ENCODE results near the gene LAMA5.

Gene LAMA5

DNA sequence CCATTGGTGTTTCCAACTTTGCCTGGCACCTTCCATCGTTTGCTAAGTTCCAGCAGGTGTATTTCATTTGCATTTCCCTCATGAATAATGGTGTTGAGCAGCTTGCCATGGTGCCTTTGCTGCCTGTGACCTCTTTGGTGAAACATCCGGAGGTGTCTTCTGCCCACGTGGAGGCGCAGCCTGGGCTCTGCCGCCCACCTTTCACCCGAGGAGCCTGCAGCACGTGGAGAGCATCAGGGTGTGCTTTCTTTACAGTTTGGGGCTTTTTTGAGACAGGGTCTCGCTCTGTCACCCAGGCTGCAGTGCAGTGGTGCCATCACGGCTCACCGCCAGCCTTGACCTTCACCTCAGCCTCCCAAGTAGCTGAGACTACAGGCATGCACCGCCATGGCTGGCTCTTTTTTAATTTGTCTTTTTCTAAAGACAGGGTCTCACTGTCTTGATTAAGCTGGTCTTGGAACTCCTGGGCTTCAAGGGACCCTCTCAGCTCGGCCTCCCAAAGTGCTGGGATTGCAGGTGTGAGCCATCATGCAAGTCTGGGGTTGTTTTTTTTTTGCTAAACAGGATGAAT, 67.4 kb downstream of the LAMA5 start:
- intact Hi-C loops (cut with DNase I), result loop anchor here (5.0 kb wide), 1 partner anchor 68 kb away; the partner anchor contains the start of gene LAMA5
- DNase-seq, result peak in 1 of 10 donors; percentile 79

- intact Hi-C loops (cut with DNase I), result no loop called here
- no peak for DNase-seq
Measured at GRCh38 chr20:62298577-62299249, 68.4 kb downstream of the LAMA5 start.

DNA sequence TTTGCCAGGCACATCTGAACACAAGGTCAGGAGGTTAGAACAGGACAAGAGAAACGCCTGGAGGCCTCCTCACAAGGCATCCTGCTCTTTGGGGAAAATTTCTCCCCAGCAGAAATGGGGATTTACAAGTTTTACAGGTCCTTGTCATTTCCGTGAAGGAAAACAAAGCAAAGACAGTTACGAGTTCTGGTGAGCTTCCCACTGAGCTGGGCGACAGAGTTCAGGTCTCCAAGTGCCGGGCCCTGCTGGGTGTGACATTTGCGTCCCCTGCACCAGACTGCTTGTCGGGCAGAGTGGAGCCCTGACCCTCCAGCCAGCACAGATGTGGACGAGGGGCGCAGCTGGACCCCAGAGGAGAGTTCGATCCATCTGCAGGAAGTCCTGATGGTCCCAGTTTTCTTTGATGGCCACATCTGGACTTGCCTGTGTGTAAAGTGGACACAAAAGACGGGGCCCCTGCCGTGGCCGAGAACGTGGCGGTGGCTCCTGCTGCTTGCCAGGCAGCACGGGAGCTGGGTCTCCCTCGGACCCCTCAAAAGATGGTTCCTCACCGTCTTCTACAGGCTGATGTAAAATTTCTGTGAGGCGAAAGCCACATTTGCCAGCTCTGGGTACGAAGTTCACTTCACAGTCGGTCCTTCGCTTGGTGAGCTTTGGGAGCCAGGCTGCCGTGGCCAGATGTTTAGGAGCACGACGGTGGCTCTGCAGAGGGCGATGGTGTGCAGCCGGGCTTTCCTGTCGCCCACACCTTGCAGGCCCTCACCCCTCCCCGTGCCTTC, 69.5 kb downstream of the LAMA5 start:
- DNase-seq, result no peak
- intact Hi-C loops (cut with DNase I), result no loop called here

- intact Hi-C loops (cut with DNase I), result no loop called here
- DNase-seq, result no peak
Measured at GRCh38 chr20:62296724-62297448, 70.2 kb downstream of the LAMA5 start.

DNA sequence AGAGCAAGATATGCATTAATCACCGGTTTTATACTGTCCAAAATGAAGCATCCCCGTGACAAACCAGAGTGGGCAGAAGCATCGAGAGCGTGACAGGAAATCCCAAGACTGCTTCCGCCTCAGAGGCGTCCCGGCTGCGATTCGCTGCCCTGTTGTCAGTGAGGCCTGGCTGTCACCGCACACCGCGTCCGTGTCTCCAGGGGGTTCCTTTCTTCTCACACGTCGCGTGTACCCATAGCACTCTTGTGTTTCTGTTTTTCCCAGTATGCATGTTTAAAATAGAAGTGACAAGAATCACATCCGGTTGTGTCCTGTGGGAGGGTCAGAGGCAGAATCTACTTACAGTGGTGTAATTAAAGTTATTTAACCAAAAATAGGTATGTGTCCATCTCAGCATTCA, 72.6 kb downstream of the LAMA5 start:
- intact Hi-C loops (cut with DNase I), result no loop called here

DNA sequence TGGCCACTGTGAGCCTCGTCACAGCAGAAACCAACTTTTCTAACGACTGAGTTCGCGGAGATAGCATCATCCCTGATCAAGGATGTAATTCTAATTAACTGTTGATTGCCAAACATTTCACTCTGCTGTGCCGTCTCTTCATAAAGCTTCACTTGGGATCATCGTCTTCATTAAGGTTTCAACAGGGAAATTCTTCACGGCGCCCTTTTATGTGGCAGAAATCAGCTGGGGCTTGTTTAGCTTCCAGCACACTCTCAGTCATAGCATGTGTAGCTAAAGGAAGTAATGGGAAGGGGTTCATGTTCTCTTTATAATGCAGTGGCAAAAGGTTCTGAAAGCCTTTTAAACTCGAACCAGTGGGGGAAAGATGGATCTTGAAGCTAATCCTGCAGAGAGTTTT, 73.2 kb downstream of the LAMA5 start:
- no peak for DNase-seq
- intact Hi-C loops (cut with DNase I), result no loop called here

More for the DNA sequence above, 72.6 kb downstream of the LAMA5 start:
- peak in 1 of 10 donors; percentile 78 for DNase-seq

DNA sequence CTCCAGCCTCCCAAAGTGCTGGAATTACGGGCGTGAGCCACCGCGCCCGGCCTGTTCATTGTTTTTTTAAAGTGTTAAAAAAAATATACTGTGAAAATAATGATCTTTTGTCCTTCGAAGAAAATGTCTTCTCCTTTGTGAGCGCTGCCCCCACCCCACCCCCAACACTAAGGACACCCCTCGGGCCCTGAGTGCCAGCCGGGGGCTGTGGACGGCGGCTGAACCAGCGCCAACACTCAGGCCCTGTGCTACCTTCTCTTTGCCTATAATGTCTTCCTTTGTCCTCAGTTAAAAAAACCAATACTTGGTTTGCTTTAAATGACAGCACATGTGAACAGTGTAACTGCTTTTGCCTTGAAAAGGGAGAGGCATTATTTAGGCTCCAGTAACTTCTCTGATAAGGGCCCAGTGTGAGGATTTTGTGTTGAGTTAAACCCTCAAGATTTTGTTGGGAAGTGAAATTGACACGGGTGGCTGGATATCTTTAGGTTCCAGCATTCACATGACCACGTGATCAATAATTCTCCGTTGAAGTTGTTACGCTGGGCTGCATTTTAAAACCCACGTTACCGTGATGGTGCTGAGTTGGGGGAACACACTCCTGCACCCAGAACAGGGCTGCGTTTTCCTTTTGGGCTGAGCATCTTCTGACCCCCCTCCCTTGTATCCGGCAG, 73.9 kb downstream of the LAMA5 start:
- intact Hi-C loops (cut with DNase I), result no loop called here
- peak in 1 of 10 donors; percentile 23 for DNase-seq

- intact Hi-C loops (cut with DNase I), result no loop called here
- DNase-seq, result no peak
Measured at GRCh38 chr20:62292108-62292507, 75.0 kb downstream of the LAMA5 start.

- DNase-seq, result no peak
- intact Hi-C loops (cut with DNase I), result no loop called here
Measured at GRCh38 chr20:62291251-62292066, 75.7 kb downstream of the LAMA5 start.

- intact Hi-C loops (cut with DNase I), result no loop called here
- peak in 1 of 10 donors; percentile 33 for DNase-seq
Measured at GRCh38 chr20:62289898-62290297, 77.2 kb downstream of the LAMA5 start.

- intact Hi-C loops (cut with DNase I), result no loop called here
- DNase-seq, result peak in 1 of 10 donors; percentile 61
Measured at GRCh38 chr20:62289131-62289530, 78.0 kb downstream of the LAMA5 start.

GRCh38 chr20:62288535-62289105, 78.5 kb downstream of the LAMA5 start:
- DNase-seq, result peak in 1 of 10 donors; percentile 55
- intact Hi-C loops (cut with DNase I), result no loop called here

- DNase-seq, result peak in 1 of 10 donors; percentile 19
- intact Hi-C loops (cut with DNase I), result no loop called here
Measured at GRCh38 chr20:62287759-62288534, 79.2 kb downstream of the LAMA5 start.

DNA sequence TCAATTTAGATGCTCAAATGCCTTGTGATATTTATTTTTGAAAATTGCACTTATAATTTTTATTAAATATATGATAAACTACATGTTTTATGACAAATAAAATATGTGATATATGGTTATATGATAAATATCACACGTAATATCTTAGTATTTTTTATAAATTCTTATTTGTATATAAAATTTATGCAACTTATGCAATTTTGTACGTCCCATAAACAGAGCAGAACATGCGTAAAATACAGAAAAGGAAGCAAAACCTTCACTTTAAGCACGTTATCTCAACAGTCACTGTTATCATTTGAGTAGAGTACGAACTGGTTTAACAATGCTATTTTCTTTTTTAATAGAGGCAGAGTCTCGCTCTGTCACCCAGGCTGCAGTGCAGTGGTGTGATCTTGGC, 80.0 kb downstream of the LAMA5 start:
- intact Hi-C loops (cut with DNase I), result no loop called here
- DNase-seq, result no peak

GRCh38 chr20:62286493-62287064, 80.5 kb downstream of the LAMA5 start:
- peak in 1 of 10 donors; percentile 81 for DNase-seq
- intact Hi-C loops (cut with DNase I), result no loop called here

DNA sequence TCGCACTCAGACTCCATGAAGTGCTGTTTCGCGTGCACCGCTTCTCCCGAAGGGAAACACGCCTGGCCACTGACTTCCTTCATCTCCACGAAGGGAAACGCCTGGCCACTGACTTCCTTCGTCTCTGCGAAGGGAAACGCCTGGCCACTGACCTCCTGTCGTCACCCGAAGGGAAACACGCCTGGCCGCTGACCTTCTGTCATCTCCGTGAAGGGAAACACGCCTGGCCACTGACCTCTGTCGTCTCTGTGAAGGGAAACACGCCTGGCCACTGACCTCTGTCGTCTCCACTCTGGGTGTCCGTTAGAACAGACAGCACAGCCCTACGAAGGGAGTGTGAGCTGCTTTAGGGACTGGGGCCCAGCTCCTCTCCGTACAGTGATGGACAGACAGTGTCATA, 81.4 kb downstream of the LAMA5 start:
- peak in 1 of 10 donors; percentile 71 for DNase-seq
- intact Hi-C loops (cut with DNase I), result no loop called here

DNA sequence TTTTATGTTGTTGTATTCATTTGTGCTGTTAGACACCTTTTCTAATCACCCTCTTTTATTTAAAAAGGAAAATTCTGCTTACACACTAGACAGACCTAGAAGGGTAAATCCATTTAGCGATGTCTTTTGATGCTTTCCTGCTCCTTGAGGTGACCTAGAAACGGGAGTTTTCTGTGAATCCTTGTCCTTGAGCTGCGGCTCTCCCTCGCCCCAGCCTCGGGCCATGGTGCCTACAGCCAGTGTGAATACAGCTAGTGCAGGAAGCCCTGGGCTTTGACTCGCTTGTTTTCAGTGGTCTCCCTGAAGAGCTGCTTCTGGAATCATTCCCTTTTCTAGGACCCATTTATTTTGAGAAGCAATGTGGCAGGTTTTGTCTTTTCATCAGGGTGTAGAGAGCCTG, 82.0 kb downstream of the LAMA5 start:
- DNase-seq, result peak in 1 of 10 donors; percentile 76
- intact Hi-C loops (cut with DNase I), result no loop called here

DNA sequence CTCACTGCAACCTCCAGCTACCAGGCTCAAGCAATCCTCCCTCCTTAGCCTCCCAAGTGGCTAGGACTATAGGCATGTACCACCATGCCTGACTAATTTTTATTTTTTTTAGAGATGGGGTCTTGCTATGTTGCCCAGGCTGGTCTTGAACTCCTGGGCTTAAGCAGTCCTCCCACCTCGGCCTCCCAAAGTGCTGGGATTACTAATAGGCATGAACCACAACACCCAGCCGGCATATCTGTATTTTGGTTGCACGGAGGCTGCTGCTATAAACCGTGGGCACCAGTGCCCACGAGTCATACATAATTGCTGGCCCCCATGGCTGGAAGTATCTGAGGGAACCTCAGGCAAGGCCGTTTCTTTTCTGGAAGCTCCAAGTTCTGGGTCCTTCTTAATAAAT, 82.7 kb downstream of the LAMA5 start:
- DNase-seq, result peak in 1 of 10 donors; percentile 30
- intact Hi-C loops (cut with DNase I), result no loop called here

Data from posterior cingulate gyrus (tissue), 11 donors.